ENCODE data around the gene COL25A1.

Gene COL25A1

DNA sequence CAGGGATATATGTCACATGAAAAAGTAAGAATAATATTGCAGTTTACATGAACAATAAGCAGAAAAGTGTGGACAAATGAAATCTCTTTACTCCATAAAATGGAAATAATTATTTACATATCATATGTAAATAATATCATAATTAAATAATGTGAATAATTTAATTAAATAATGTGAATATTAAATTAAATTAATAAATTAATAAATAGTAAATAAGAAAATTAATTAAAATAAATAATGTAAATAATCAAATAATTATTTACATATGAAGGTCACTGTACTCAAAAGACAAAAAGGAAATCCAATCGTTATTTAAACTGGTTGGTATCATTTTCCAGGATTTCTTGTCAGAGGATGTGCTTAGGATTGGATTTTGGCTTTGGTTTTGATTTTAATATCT lies 338.5 kb downstream of the COL25A1 start:
- DNase-seq (ENCODE audit: extremely low spot score) = no peak
- TF ChIP-seq PKNOX1 (IDR thresholded peaks at IDR 0.05) = no peak
- no peak for TF ChIP-seq FOXA1 (IDR thresholded peaks at IDR 0.05)
- TF ChIP-seq SP1 (IDR thresholded peaks at IDR 0.05) = no peak
- TF ChIP-seq CTBP1 (IDR thresholded peaks at IDR 0.05; ENCODE audit: borderline replicate concordance) = no peak
- TF ChIP-seq ELF4 (IDR thresholded peaks at IDR 0.05) = no peak
- no peak for TF ChIP-seq SUZ12 (IDR thresholded peaks at IDR 0.05)
- no peak for TF ChIP-seq BHLHE40 (IDR thresholded peaks at IDR 0.05; ENCODE audit: borderline replicate concordance)
- no peak for TF ChIP-seq HDGF (IDR thresholded peaks at IDR 0.05; ENCODE audit: borderline replicate concordance)
- no peak for TF ChIP-seq L3MBTL2 (conservative IDR thresholded peaks at IDR 0.05)
- no peak for TF ChIP-seq ZNF384 (IDR thresholded peaks at IDR 0.05)
- TF ChIP-seq LEF1 (IDR thresholded peaks at IDR 0.05; ENCODE audit: borderline replicate concordance) = no peak
- no peak for TF ChIP-seq FOXM1 (IDR thresholded peaks at IDR 0.05; ENCODE audit: borderline replicate concordance)
- no peak for TF ChIP-seq ARNT (IDR thresholded peaks at IDR 0.05)
- no peak for TF ChIP-seq TARDBP (IDR thresholded peaks at IDR 0.05)
- TF ChIP-seq NFRKB (IDR thresholded peaks at IDR 0.05) = no peak
- CTCF ChIA-PET = no interaction called here
- POLR2A ChIA-PET = no interaction called here

DNA sequence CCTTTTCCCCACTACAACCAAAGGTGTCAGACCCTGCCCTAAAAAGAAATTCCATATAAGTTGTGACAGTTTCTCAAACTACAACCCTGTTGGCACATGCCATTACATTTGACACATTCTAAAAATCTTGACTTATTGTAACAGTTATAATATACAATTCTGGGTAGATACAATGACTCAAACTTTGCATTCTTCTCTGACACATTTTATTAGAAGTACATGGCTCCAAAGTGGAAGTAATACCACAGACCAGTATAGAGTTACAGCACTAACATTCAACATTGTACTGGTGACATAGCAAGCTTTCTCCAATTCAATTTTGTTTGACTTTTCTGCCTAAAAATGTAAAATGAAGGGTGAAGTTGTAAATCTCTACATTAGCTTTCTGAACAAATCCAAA lies 343.0 kb downstream of the COL25A1 start:
- DNase-seq (ENCODE audit: extremely low spot score) = no peak
- ChIA-PET CTCF (no interaction called here), POLR2A (no interaction called here)
- TF ChIP-seq CTBP1 (IDR thresholded peaks at IDR 0.05; ENCODE audit: borderline replicate concordance) (peak; percentile 39; the same call in 1 of the 2 replicates), PKNOX1 (IDR thresholded peaks at IDR 0.05) (peak; percentile 74), ZNF384 (IDR thresholded peaks at IDR 0.05) (no peak)

DNA sequence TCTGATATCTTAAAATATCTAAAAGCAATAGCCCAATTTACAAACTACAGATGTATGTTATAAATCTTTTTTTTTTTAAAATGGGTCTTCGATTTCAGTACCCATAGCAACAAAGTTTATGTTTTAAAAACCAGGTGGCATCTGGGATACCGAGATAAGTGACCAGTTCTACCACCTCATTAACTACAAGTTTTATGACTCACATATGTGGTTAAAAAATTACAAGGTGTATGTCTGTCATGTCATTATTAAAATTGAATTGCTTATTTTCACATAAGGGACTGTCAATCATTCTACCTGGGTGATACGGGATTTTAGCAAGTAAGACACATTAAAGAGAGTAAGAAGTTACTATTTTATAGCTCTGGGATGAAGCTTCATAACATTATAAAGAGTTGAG lies 347.6 kb downstream of the COL25A1 start:
- TF ChIP-seq PKNOX1 (IDR thresholded peaks at IDR 0.05) (peak; percentile 89), ZNF384 (IDR thresholded peaks at IDR 0.05) (no peak)
- ChIA-PET POLR2A (no interaction called here), CTCF (interaction anchor here (0.7 kb wide), 1 partner anchor 21 kb away, joined by 3 read pairs; no protein-coding TSS in a partner anchor)
- no peak for DNase-seq (ENCODE audit: extremely low spot score)

GRCh38 chr4:108953941-108954340 lies 348.5 kb downstream of the COL25A1 start:
- ChIA-PET CTCF (no interaction called here), POLR2A (no interaction called here)
- DNase-seq (ENCODE audit: extremely low spot score) = no peak
- TF ChIP-seq LEF1 (IDR thresholded peaks at IDR 0.05; ENCODE audit: borderline replicate concordance) (no peak), PKNOX1 (IDR thresholded peaks at IDR 0.05) (no peak), FOXA1 (IDR thresholded peaks at IDR 0.05) (no peak), SUZ12 (IDR thresholded peaks at IDR 0.05) (no peak), SP1 (IDR thresholded peaks at IDR 0.05) (no peak), BHLHE40 (IDR thresholded peaks at IDR 0.05; ENCODE audit: borderline replicate concordance) (no peak), HDGF (IDR thresholded peaks at IDR 0.05; ENCODE audit: borderline replicate concordance) (no peak), FOXM1 (IDR thresholded peaks at IDR 0.05; ENCODE audit: borderline replicate concordance) (no peak), L3MBTL2 (conservative IDR thresholded peaks at IDR 0.05) (no peak), ELF4 (IDR thresholded peaks at IDR 0.05) (no peak), ZNF384 (IDR thresholded peaks at IDR 0.05) (no peak), NFRKB (IDR thresholded peaks at IDR 0.05) (no peak), TARDBP (IDR thresholded peaks at IDR 0.05) (no peak), FOXK2 (IDR thresholded peaks at IDR 0.05) (no peak), CTBP1 (IDR thresholded peaks at IDR 0.05; ENCODE audit: borderline replicate concordance) (no peak), ARNT (IDR thresholded peaks at IDR 0.05) (no peak)

DNA sequence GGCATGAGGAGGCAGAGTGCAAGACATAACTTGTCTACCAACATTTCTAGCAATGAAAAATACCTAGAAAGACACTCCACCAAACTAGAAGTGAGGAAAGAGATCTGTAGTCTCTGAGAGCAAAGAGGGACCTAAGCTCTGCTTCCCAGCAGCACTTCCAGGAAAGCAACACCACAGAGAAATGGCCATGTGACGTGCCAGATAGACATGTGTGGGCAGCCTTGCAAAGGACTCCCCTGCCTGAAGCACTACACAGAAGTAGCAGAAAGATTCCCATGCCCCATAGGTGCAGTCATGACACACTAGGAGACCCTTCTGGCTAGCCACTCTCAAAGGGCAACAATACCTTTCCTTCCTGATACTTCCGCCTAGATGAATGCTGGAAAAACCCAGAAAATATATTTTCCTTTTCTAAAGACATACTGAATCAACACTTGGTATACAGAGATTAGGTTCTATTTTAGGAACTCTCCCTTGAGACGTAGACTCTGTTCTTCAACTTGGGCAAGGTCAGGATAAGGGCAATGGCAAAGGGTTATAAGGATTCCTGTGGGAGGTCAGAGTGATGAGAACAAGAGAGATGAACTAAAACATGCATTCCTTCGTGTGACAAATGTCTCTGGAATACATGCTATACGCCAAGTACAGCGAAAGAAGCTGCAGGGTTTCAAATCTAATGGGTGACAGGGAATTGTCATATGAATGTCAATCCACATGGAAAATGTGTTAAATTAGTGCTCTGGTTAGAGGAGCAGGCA lies 352.1 kb downstream of the COL25A1 start:
- no peak for TF ChIP-seq SUZ12 (IDR thresholded peaks at IDR 0.05)
- no peak for TF ChIP-seq HDGF (IDR thresholded peaks at IDR 0.05; ENCODE audit: borderline replicate concordance)
- TF ChIP-seq SP1 (IDR thresholded peaks at IDR 0.05) = no peak
- TF ChIP-seq FOXA1 (IDR thresholded peaks at IDR 0.05) = no peak
- TF ChIP-seq NFRKB (IDR thresholded peaks at IDR 0.05) = no peak
- no peak for TF ChIP-seq L3MBTL2 (conservative IDR thresholded peaks at IDR 0.05)
- TF ChIP-seq BHLHE40 (IDR thresholded peaks at IDR 0.05; ENCODE audit: borderline replicate concordance) = no peak
- no peak for TF ChIP-seq LEF1 (IDR thresholded peaks at IDR 0.05; ENCODE audit: borderline replicate concordance)
- no peak for TF ChIP-seq TARDBP (IDR thresholded peaks at IDR 0.05)
- TF ChIP-seq ARNT (IDR thresholded peaks at IDR 0.05) = no peak
- no peak for TF ChIP-seq ELF4 (IDR thresholded peaks at IDR 0.05)
- no peak for DNase-seq (ENCODE audit: extremely low spot score)
- POLR2A ChIA-PET = no interaction called here
- CTCF ChIA-PET = no interaction called here

- DNase-seq (ENCODE audit: extremely low spot score) = no peak
- TF ChIP-seq FOXA1 (IDR thresholded peaks at IDR 0.05) = no peak
- TF ChIP-seq CTBP1 (IDR thresholded peaks at IDR 0.05; ENCODE audit: borderline replicate concordance) = no peak
- TF ChIP-seq SUZ12 (IDR thresholded peaks at IDR 0.05) = no peak
- TF ChIP-seq ZNF384 (IDR thresholded peaks at IDR 0.05) = no peak
- no peak for TF ChIP-seq LEF1 (IDR thresholded peaks at IDR 0.05; ENCODE audit: borderline replicate concordance)
- TF ChIP-seq FOXM1 (IDR thresholded peaks at IDR 0.05; ENCODE audit: borderline replicate concordance) = no peak
- TF ChIP-seq L3MBTL2 (conservative IDR thresholded peaks at IDR 0.05) = no peak
- TF ChIP-seq FOXK2 (IDR thresholded peaks at IDR 0.05) = no peak
- no peak for TF ChIP-seq SP1 (IDR thresholded peaks at IDR 0.05)
- no peak for TF ChIP-seq PKNOX1 (IDR thresholded peaks at IDR 0.05)
- no peak for TF ChIP-seq NFRKB (IDR thresholded peaks at IDR 0.05)
- no peak for TF ChIP-seq ELF4 (IDR thresholded peaks at IDR 0.05)
- TF ChIP-seq HDGF (IDR thresholded peaks at IDR 0.05; ENCODE audit: borderline replicate concordance) = no peak
- no peak for TF ChIP-seq TARDBP (IDR thresholded peaks at IDR 0.05)
- TF ChIP-seq BHLHE40 (IDR thresholded peaks at IDR 0.05; ENCODE audit: borderline replicate concordance) = no peak
- no peak for TF ChIP-seq ARNT (IDR thresholded peaks at IDR 0.05)
- ChIA-PET POLR2A (no interaction called here), CTCF (no interaction called here)
Observed at GRCh38 chr4:108947526-108947925, 354.9 kb downstream of the COL25A1 start.
